Type B pancreatic cell (in vitro differentiated cells): ENCODE measurements around the gene NEK1. TPM values are rescaled to one million over a fixed set of nuclear protein-coding genes. Genes with fewer than 3 reads are reported as not detected.
"Not testable (repeated sequence)": the region's sequence is repeated elsewhere in the genome, so short reads cannot be mapped to it uniquely, and the experiment has no call there.

Experiments used
- DNase-seq: peaks from one replicate; pipeline ENCODE4 v3.0.0; 2021; ENCODE audit warnings: mixed read lengths; ENCODE audit not compliant: unreplicated experiment; ENCODE audit errors: extremely low spot score
- H3K27ac Mint-ChIP-seq: 2 replicates; pipeline ENCODE4 v1.8.0; 2021; ENCODE audit warnings: mild to moderate bottlenecking, mixed read lengths
- H3K27me3 Mint-ChIP-seq: 2 replicates; pipeline ENCODE4 v1.8.0; 2021; ENCODE audit warnings: mixed read lengths
- H3K36me3 Mint-ChIP-seq: 2 replicates; pipeline ENCODE4 v1.8.0; 2021; ENCODE audit warnings: mixed read lengths
- H3K4me1 Mint-ChIP-seq: one replicate; pipeline ENCODE4 v1.8.0; 2021; ENCODE audit warnings: mixed read lengths; ENCODE audit not compliant: unreplicated experiment
- H3K4me3 Mint-ChIP-seq: 2 replicates; pipeline ENCODE4 v1.8.0; 2021; ENCODE audit warnings: mild to moderate bottlenecking, mixed read lengths
- H3K9me3 Mint-ChIP-seq: 2 replicates; pipeline ENCODE4 v1.8.0; 2021; ENCODE audit warnings: mixed read lengths
- total RNA-seq: library from RNA; stranded (reverse); gene quantifications from 2 replicates; pipeline ENCODE4 v1.2.1, GENCODE V29; 2021; ENCODE audit warnings: low replicate concordance
- TF ChIP-seq, protein P1 (sequence below): fragments of 200-600 bp; sonication (generic); conservative IDR thresholded peaks from 2 replicates; pipeline ENCODE4 v1.5.0; 2021; ENCODE audit warnings: antibody characterized with exemption, mild to moderate bottlenecking

The NEK1 gene
- total RNA-seq, 1 donor from 2014 or later, result 17.7 TPM

DNA sequence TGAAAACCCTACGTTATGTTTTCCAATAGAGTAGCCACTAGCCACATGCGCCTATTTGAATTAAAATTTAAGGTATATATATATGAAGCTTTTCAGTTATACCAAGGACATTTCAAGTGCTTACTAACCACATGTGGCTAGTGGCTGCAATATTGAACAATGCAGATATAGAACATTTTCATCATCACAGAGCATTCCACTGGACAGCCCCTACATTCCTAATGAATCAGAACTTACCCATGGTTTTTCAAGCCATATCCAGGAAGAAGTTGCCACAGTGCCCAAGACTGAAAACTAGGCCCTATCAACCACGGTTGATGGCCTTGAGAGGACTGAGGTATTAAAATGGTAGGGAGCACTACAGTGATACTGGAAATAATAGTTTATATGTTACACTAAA lies 29.7 kb downstream of the NEK1 start:
- no peaks in the 10 kb centered on the region for H3K4me1 Mint-ChIP-seq
- no peak overlapping the region for H3K27ac Mint-ChIP-seq
- no peak for DNase-seq
- TF ChIP-seq, protein P1, sequence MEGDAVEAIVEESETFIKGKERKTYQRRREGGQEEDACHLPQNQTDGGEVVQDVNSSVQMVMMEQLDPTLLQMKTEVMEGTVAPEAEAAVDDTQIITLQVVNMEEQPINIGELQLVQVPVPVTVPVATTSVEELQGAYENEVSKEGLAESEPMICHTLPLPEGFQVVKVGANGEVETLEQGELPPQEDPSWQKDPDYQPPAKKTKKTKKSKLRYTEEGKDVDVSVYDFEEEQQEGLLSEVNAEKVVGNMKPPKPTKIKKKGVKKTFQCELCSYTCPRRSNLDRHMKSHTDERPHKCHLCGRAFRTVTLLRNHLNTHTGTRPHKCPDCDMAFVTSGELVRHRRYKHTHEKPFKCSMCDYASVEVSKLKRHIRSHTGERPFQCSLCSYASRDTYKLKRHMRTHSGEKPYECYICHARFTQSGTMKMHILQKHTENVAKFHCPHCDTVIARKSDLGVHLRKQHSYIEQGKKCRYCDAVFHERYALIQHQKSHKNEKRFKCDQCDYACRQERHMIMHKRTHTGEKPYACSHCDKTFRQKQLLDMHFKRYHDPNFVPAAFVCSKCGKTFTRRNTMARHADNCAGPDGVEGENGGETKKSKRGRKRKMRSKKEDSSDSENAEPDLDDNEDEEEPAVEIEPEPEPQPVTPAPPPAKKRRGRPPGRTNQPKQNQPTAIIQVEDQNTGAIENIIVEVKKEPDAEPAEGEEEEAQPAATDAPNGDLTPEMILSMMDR, result no peak
- no peaks in the 10 kb centered on the region for H3K9me3 Mint-ChIP-seq
- no peaks in the 10 kb centered on the region for H3K27me3 Mint-ChIP-seq
- H3K4me3 Mint-ChIP-seq, result no peak overlapping the region
- H3K36me3 Mint-ChIP-seq, result no peaks in the 10 kb centered on the region

DNA sequence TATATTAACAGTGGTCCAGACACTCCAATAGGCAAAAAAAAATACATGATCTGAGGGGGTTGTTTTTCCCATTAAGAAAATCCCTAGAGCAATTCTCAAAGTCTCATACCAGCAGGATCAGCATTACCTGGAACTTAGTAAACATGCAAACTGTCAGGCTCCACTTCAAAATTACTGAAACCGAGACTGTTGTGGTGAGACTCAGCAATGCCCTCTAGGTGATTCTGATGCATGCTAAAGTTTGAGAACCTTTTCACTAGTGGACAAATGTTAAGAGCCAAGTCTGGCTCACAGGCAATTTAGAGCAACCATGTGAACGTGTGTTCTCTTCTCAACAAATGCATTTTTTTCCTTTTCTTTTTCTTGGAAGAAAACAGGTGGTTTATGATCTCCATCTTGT lies 30.2 kb downstream of the NEK1 start:
- no peaks in the 10 kb centered on the region for H3K27me3 Mint-ChIP-seq
- DNase-seq, result no peak
- H3K4me1 Mint-ChIP-seq, result no peaks in the 10 kb centered on the region
- H3K9me3 Mint-ChIP-seq, result no peaks in the 10 kb centered on the region
- no peaks in the 10 kb centered on the region for H3K36me3 Mint-ChIP-seq
- no peak overlapping the region for H3K27ac Mint-ChIP-seq
- TF ChIP-seq, protein P1, result no peak
- no peak overlapping the region for H3K4me3 Mint-ChIP-seq

DNA sequence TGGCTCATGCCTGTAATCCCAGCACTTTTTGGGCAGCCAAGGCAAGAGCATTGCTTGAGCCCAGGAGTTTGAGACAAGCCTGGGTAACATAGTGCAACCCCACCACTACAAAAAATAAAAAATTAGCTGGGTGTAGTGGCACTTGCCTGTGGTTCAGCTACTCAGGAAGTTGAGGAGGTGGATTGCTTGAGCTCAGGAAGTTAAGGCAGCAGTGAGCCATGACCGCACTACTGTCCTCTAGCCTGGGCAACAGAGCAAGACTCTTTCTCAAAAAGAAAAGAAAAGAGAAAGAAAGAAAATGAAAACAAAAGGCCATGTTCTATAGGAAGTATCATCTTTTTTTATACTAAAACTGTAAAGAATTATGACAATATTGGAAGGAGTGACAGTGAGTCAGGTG lies 38.5 kb downstream of the NEK1 start:
- no peaks in the 10 kb centered on the region for H3K27me3 Mint-ChIP-seq
- no peak overlapping the region for H3K27ac Mint-ChIP-seq
- H3K4me3 Mint-ChIP-seq, result no peak overlapping the region
- DNase-seq, result no peak
- TF ChIP-seq, protein P1, result no peak
- no peaks in the 10 kb centered on the region for H3K9me3 Mint-ChIP-seq
- no peaks in the 10 kb centered on the region for H3K4me1 Mint-ChIP-seq
- H3K36me3 Mint-ChIP-seq, result peaks cover 23% of the 10 kb centered on the region

DNA sequence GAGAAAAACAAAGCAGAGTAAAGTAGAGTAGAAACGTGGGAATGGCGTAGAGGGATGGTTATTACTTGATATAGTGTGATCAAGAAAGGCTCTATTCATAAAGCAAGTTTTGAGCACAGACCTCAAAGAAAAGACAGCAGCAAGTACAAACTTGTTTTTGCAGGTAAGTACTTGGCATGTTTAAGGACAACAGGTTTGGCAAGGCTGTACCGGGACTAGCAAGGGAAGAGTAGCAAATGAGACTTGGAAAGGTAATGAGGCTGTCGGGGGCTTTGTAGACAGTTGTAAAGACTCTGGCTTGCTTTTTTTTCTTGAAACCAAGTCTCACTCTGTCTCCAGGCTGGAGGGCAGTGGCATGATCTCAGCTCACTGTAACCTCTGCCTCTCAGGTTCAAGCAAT lies 40.9 kb downstream of the NEK1 start:
- TF ChIP-seq, protein P1, result no peak
- peaks cover 2% of the 10 kb centered on the region for H3K4me1 Mint-ChIP-seq
- H3K27me3 Mint-ChIP-seq, result no peaks in the 10 kb centered on the region
- H3K4me3 Mint-ChIP-seq, result no peak overlapping the region
- peaks cover 25% of the 10 kb centered on the region for H3K36me3 Mint-ChIP-seq
- no peaks in the 10 kb centered on the region for H3K9me3 Mint-ChIP-seq
- peak overlapping the region; percentile 71 for H3K27ac Mint-ChIP-seq
- DNase-seq, result no peak

DNA sequence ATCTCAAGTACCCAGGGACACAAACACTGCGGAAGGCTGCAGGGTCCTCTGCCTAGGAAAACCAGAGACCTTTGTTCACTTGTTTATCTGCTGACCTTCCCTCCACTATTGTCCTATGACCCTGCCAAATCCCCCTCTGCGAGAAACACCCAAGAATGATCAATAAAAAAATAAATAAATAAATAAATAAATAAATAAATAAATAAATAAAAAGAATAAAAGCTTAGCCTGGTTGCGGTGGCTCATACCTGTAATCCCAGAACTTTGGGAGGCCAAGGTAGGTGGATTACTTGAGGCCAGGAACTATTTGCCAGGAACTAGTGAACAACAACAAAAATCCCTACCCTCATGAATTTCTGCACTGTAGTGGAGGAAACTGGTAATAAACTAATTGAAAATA lies 41.4 kb downstream of the NEK1 start:
- H3K27me3 Mint-ChIP-seq, H3K4me1 Mint-ChIP-seq, DNase-seq, H3K9me3 Mint-ChIP-seq, H3K4me3 Mint-ChIP-seq: not testable (repeated sequence)
- Mint-ChIP-seq H3K27ac (peak overlapping the region; percentile 71), H3K36me3 (peaks cover 26% of the 10 kb centered on the region)

DNA sequence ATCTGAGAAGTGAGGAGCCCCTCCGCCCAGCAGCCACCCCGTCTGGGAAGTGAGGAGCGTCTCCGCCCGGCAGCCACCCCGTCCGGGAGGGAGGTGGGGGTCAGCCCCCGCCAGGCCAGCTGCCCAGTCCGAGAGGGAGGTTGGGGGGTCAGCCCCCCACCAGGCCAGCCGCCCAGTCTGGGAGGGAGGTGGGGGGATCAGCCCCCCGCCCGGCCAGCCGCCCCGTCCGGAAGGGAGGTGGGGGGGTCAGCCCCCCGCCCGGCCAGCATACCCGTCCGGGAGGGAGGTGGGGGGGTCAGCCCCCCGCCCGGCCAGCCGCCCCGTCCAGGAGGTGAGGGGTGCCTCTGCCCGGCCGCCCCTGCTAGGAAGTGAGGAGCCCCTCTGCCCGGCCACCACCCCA lies 42.1 kb downstream of the NEK1 start:
- H3K4me3 Mint-ChIP-seq, H3K27ac Mint-ChIP-seq, DNase-seq, H3K4me1 Mint-ChIP-seq, H3K27me3 Mint-ChIP-seq, H3K9me3 Mint-ChIP-seq: not testable (repeated sequence)
- peaks cover 26% of the 10 kb centered on the region for H3K36me3 Mint-ChIP-seq

DNA sequence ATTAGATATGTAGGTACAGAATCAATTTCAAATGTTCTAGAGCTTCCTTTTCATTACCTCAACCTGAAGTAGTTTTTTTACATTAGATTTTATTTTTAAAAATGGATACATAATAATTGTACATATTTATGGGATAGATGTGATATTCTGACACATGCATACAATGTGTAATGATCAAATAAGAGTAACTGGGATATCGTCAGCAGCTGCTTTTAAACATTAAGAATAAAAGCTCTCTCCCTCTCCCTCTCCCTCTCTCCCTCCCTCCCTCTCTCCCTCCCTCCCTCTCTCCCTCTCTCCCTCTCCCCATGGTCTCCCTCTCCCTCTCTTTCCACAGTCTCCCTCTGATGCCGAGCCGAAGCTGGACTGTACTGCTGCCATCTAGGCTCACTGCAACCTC lies 43.2 kb downstream of the NEK1 start:
- H3K9me3 Mint-ChIP-seq, H3K4me3 Mint-ChIP-seq, H3K4me1 Mint-ChIP-seq, H3K27me3 Mint-ChIP-seq, H3K27ac Mint-ChIP-seq, DNase-seq: not testable (repeated sequence)
- peaks cover 22% of the 10 kb centered on the region for H3K36me3 Mint-ChIP-seq
